ENCODE measurements around the gene SCPEP1. TPM values are rescaled to one million over a fixed set of nuclear protein-coding genes. Genes with fewer than 3 reads are reported as not detected.

The SCPEP1 gene
- total and polyA plus RNA-seq, 10 of the 15 experiments (the other 5 are each of a cell fraction or from before 2014, with no cell fraction given) = 31.2 to 80.2 (median 40.7) TPM

DNA sequence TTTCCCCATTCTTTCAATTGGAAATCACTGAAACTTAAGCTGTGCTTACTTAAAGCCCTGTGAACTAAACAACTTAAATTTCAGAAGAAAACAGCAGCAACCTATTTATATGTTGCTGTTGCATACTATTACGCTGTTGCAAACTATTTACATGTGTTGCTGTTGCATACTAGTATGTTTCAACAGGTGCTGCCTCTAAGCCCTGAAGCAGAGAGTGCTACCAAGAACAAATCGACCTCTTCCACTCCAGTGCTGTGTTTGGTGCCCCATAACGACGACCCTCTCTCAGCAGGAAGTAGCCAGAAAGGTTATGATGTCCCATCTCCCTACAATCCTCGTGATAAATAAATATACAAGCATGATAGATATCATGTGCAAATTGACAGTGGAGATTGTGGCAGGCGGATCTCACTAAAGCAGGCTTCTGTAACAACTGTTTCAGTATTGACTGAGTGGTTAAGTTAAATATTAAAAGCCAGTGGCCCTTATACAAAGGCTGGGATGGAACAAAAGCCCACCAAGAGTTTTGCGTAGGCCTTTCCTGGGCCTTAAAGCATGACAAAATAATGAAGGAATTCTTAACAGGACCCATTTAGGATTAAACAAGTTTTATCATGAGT lies 5.7 kb upstream of the SCPEP1 start:
- H3K4me1 ChIP-seq (ENCODE audit: control insufficient read depth, insufficient read depth, low read length) = no peaks in the 10 kb centered on the region
- no peaks in the 10 kb centered on the region for H3K79me2 ChIP-seq (ENCODE audit: control insufficient read depth, insufficient read depth, low read length)
- ChIA-PET CTCF (no interaction called here), SMC1A (ENCODE audit: uncharacterized antibody, unreplicated experiment) (interaction anchor here (1.0 to 1.1 kb wide), 2 partner anchors 10 to 13 kb away, joined by 3 to 4 read pairs; no protein-coding TSS in a partner anchor), RAD21 (ENCODE audit: unreplicated experiment) (no interaction called here), POLR2A (interaction anchor here (0.6 kb wide), 1 partner anchor 14 kb away, joined by 4 read pairs; no protein-coding TSS in a partner anchor)
- BruUV-seq (replicated peaks) = no TSS peak
- in situ Hi-C loops (cut with MboI) = no loop called here
- H4K20me1 ChIP-seq (ENCODE audit: control insufficient read depth, insufficient read depth) = no peaks in the 10 kb centered on the region
- H3K4me3 ChIP-seq = no peak overlapping the region
- 36% methylated on average over 7 of the region's 7 CpGs for WGBS (ENCODE audit: insufficient coverage, insufficient replicate concordance, low lambda C conversion rate, missing lambda C conversion rate)
- H3K27me3 ChIP-seq (replicated peaks in 1 of 2; ENCODE audit: control insufficient read depth in 2 of 2, insufficient read depth in 2 of 2, low read length in 1 of 2) = no peaks in the 10 kb centered on the region
- DNase-seq (ENCODE audit: low read depth, low spot score) (no peak), FAIRE-seq (no peak), ATAC-seq (no peak)
- intact Hi-C loops (cut with micrococcal nuclease; ENCODE audit: unreplicated experiment) = no loop called here
- H3K27ac ChIP-seq (ENCODE audit: control insufficient read depth, insufficient read depth) = no peak overlapping the region
- H3K9me3 ChIP-seq (replicated peaks; ENCODE audit: control insufficient read depth, insufficient read depth, low read length) = no peaks in the 10 kb centered on the region
- no peak overlapping the region for H2AFZ ChIP-seq (ENCODE audit: control insufficient read depth, low read depth, low read length)
- H3K4me2 ChIP-seq (ENCODE audit: control insufficient read depth, insufficient read depth) = no peak overlapping the region
- H3K9ac ChIP-seq (ENCODE audit: control insufficient read depth, insufficient read depth, low read length) = no peak overlapping the region
- H3K36me3 ChIP-seq (ENCODE audit: control insufficient read depth in 2 of 2, insufficient read depth in 2 of 2, low read length in 1 of 2) = no peaks in the 10 kb centered on the region
- TF ChIP-seq, protein P1, sequence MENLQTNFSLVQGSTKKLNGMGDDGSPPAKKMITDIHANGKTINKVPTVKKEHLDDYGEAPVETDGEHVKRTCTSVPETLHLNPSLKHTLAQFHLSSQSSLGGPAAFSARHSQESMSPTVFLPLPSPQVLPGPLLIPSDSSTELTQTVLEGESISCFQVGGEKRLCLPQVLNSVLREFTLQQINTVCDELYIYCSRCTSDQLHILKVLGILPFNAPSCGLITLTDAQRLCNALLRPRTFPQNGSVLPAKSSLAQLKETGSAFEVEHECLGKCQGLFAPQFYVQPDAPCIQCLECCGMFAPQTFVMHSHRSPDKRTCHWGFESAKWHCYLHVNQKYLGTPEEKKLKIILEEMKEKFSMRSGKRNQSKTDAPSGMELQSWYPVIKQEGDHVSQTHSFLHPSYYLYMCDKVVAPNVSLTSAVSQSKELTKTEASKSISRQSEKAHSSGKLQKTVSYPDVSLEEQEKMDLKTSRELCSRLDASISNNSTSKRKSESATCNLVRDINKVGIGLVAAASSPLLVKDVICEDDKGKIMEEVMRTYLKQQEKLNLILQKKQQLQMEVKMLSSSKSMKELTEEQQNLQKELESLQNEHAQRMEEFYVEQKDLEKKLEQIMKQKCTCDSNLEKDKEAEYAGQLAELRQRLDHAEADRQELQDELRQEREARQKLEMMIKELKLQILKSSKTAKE (IDR thresholded peaks at IDR 0.05; ENCODE audit: low read depth, poor library complexity, severe bottlenecking) = no peak
- no peak for TF ChIP-seq PAX5 (IDR thresholded peaks at IDR 0.05; ENCODE audit: borderline replicate concordance, low read depth, low read length)
- TF ChIP-seq, protein P2, sequence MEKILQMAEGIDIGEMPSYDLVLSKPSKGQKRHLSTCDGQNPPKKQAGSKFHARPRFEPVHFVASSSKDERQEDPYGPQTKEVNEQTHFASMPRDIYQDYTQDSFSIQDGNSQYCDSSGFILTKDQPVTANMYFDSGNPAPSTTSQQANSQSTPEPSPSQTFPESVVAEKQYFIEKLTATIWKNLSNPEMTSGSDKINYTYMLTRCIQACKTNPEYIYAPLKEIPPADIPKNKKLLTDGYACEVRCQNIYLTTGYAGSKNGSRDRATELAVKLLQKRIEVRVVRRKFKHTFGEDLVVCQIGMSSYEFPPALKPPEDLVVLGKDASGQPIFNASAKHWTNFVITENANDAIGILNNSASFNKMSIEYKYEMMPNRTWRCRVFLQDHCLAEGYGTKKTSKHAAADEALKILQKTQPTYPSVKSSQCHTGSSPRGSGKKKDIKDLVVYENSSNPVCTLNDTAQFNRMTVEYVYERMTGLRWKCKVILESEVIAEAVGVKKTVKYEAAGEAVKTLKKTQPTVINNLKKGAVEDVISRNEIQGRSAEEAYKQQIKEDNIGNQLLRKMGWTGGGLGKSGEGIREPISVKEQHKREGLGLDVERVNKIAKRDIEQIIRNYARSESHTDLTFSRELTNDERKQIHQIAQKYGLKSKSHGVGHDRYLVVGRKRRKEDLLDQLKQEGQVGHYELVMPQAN (conservative IDR thresholded peaks at IDR 0.05) = no peak
- TF ChIP-seq TAF1 (IDR thresholded peaks at IDR 0.05; ENCODE audit: borderline replicate concordance, low read depth, low read length) = no peak
- no peak for TF ChIP-seq ATF7 (IDR thresholded peaks at IDR 0.05; ENCODE audit: low read depth)
- TF ChIP-seq, protein P3, sequence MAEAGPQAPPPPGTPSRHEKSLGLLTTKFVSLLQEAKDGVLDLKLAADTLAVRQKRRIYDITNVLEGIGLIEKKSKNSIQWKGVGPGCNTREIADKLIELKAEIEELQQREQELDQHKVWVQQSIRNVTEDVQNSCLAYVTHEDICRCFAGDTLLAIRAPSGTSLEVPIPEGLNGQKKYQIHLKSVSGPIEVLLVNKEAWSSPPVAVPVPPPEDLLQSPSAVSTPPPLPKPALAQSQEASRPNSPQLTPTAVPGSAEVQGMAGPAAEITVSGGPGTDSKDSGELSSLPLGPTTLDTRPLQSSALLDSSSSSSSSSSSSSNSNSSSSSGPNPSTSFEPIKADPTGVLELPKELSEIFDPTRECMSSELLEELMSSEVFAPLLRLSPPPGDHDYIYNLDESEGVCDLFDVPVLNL (IDR thresholded peaks at IDR 0.05; ENCODE audit: low read depth, low read length) = no peak
- TF ChIP-seq, protein P4, sequence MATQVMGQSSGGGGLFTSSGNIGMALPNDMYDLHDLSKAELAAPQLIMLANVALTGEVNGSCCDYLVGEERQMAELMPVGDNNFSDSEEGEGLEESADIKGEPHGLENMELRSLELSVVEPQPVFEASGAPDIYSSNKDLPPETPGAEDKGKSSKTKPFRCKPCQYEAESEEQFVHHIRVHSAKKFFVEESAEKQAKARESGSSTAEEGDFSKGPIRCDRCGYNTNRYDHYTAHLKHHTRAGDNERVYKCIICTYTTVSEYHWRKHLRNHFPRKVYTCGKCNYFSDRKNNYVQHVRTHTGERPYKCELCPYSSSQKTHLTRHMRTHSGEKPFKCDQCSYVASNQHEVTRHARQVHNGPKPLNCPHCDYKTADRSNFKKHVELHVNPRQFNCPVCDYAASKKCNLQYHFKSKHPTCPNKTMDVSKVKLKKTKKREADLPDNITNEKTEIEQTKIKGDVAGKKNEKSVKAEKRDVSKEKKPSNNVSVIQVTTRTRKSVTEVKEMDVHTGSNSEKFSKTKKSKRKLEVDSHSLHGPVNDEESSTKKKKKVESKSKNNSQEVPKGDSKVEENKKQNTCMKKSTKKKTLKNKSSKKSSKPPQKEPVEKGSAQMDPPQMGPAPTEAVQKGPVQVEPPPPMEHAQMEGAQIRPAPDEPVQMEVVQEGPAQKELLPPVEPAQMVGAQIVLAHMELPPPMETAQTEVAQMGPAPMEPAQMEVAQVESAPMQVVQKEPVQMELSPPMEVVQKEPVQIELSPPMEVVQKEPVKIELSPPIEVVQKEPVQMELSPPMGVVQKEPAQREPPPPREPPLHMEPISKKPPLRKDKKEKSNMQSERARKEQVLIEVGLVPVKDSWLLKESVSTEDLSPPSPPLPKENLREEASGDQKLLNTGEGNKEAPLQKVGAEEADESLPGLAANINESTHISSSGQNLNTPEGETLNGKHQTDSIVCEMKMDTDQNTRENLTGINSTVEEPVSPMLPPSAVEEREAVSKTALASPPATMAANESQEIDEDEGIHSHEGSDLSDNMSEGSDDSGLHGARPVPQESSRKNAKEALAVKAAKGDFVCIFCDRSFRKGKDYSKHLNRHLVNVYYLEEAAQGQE (IDR thresholded peaks at IDR 0.05; ENCODE audit: low read depth, low read length) = no peak
- no peak for TF ChIP-seq SREBF1 (IDR thresholded peaks at IDR 0.05; ENCODE audit: low read length)
- TF ChIP-seq TCF3 (IDR thresholded peaks at IDR 0.05; ENCODE audit: borderline replicate concordance, insufficient read depth, low read depth, low read length) = no peak
- TF ChIP-seq CEBPB (IDR thresholded peaks at IDR 0.05; ENCODE audit: borderline replicate concordance in 1 of 2, low read depth in 2 of 2, low read length in 2 of 2) = no peak
- TF ChIP-seq ZNF622 (IDR thresholded peaks at IDR 0.05) = no peak
- no peak for TF ChIP-seq NFXL1 (IDR thresholded peaks at IDR 0.05; ENCODE audit: borderline replicate concordance)
